ENCODE results near the gene CORIN. TPM values are rescaled to one million over a fixed set of nuclear protein-coding genes. Genes with fewer than 3 reads are reported as not detected.

CORIN gene
- total RNA-seq, 1 experiment from 2014 or later = 3.5 TPM

- ChIA-PET POLR2A (no interaction called here), CTCF (no interaction called here), RAD21 (ENCODE audit: low non-redundant PET in 1 of 2, low total read pairs in 2 of 2, uncharacterized antibody in 2 of 2, unreplicated experiment in 2 of 2) (no interaction called here)
- no peaks in the 10 kb centered on the region for H3K9me3 ChIP-seq (ENCODE audit: control insufficient read depth in 1 of 2, insufficient read depth in 1 of 2, low read depth in 1 of 2, low read length in 2 of 2)
- H3K27ac ChIP-seq (ENCODE audit: low read depth, low read length) = no peak overlapping the region
- no peaks in the 10 kb centered on the region for H3K79me2 ChIP-seq (ENCODE audit: insufficient read depth, low read length)
- ATAC-seq (no peak), DNase-seq (ENCODE audit: low read depth, low spot score) (no peak)
- H2AFZ ChIP-seq (ENCODE audit: low read depth, low read length, poor library complexity, severe bottlenecking) = no peak overlapping the region
- H3K9ac ChIP-seq (ENCODE audit: low read length) = no peak overlapping the region
- no peak overlapping the region for H3K4me2 ChIP-seq (ENCODE audit: low read length)
- TF ChIP-seq SP1 (IDR thresholded peaks at IDR 0.05; ENCODE audit: low read depth) (no peak), FOSL1 (IDR thresholded peaks at IDR 0.05; ENCODE audit: low read depth) (no peak), SRF (IDR thresholded peaks at IDR 0.05; ENCODE audit: low read depth) (no peak), JUND (IDR thresholded peaks at IDR 0.05) (no peak), CBX3 (IDR thresholded peaks at IDR 0.05; ENCODE audit: low read depth) (no peak)
- TF ChIP-seq, protein P1, sequence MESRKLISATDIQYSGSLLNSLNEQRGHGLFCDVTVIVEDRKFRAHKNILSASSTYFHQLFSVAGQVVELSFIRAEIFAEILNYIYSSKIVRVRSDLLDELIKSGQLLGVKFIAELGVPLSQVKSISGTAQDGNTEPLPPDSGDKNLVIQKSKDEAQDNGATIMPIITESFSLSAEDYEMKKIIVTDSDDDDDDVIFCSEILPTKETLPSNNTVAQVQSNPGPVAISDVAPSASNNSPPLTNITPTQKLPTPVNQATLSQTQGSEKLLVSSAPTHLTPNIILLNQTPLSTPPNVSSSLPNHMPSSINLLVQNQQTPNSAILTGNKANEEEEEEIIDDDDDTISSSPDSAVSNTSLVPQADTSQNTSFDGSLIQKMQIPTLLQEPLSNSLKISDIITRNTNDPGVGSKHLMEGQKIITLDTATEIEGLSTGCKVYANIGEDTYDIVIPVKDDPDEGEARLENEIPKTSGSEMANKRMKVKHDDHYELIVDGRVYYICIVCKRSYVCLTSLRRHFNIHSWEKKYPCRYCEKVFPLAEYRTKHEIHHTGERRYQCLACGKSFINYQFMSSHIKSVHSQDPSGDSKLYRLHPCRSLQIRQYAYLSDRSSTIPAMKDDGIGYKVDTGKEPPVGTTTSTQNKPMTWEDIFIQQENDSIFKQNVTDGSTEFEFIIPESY (IDR thresholded peaks at IDR 0.05; ENCODE audit: extremely low read depth, insufficient replicate concordance, low read length) = no peak
- TF ChIP-seq, protein P2, sequence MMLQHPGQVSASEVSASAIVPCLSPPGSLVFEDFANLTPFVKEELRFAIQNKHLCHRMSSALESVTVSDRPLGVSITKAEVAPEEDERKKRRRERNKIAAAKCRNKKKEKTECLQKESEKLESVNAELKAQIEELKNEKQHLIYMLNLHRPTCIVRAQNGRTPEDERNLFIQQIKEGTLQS (IDR thresholded peaks at IDR 0.05) = no peak
- TF ChIP-seq, protein P3, sequence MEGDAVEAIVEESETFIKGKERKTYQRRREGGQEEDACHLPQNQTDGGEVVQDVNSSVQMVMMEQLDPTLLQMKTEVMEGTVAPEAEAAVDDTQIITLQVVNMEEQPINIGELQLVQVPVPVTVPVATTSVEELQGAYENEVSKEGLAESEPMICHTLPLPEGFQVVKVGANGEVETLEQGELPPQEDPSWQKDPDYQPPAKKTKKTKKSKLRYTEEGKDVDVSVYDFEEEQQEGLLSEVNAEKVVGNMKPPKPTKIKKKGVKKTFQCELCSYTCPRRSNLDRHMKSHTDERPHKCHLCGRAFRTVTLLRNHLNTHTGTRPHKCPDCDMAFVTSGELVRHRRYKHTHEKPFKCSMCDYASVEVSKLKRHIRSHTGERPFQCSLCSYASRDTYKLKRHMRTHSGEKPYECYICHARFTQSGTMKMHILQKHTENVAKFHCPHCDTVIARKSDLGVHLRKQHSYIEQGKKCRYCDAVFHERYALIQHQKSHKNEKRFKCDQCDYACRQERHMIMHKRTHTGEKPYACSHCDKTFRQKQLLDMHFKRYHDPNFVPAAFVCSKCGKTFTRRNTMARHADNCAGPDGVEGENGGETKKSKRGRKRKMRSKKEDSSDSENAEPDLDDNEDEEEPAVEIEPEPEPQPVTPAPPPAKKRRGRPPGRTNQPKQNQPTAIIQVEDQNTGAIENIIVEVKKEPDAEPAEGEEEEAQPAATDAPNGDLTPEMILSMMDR (IDR thresholded peaks at IDR 0.05 in 2 of 3, conservative IDR thresholded peaks at IDR 0.05 in 1 of 3; ENCODE audit: borderline replicate concordance in 1 of 3, insufficient read depth in 1 of 3, low read depth in 2 of 3, low read length in 2 of 3) = no peak
- no peak overlapping the region for H3K4me3 ChIP-seq (replicated peaks in 1 of 2; ENCODE audit: low read depth in 1 of 2, low read length in 2 of 2)
- no peaks in the 10 kb centered on the region for H3K9me2 ChIP-seq (ENCODE audit: insufficient read depth)
- BruUV-seq (replicated peaks) = no TSS peak
- no peaks in the 10 kb centered on the region for H4K20me1 ChIP-seq (ENCODE audit: insufficient read depth)
- H3K27me3 ChIP-seq (ENCODE audit: insufficient read depth, low read length) = no peaks in the 10 kb centered on the region
- intact Hi-C loops (cut with micrococcal nuclease) = no loop called here
- H3K36me3 ChIP-seq (ENCODE audit: control insufficient read depth in 1 of 2, insufficient read depth in 2 of 2, low read length in 2 of 2) = no peaks in the 10 kb centered on the region
- no peaks in the 10 kb centered on the region for H3K4me1 ChIP-seq (ENCODE audit: control insufficient read depth in 1 of 2, insufficient read depth in 2 of 2, low read length in 2 of 2)
These were observed 118.3 kb downstream of the CORIN start for GRCh38 chr4:47719576-47719975.

All from HCT116 (cell line).